Common myeloid progenitor, CD34-positive (primary cell): ENCODE measurements around the gene CRYZ.
A peak's percentile ranks its signal among the peaks of the same experiment; 100 is the strongest.
"Not testable (repeated sequence)": the region's sequence is repeated elsewhere in the genome, so short reads cannot be mapped to it uniquely, and the experiment has no call there.

ENCODE experiments used
- CTCF ChIA-PET: fragments of 350-600 bp; sonication (Branson Sonifier 250); formaldehyde crosslinking; loops from one replicate; lab custom pipeline; 2021; ENCODE audit warnings: antibody characterized with exemption; lab: Charles Lee
- POLR2A ChIA-PET: fragments of 350-600 bp; sonication (Branson Sonifier 250); formaldehyde crosslinking; loops from one replicate; lab custom pipeline; 2021; ENCODE audit warnings: antibody characterized with exemption; lab: Charles Lee
- DNase-seq, 3 donors: peaks; one replicate each; pipeline versions ENCODE4 v3.0.0 to v3.0.0-alpha.2; 2013
- H3K27ac ChIP-seq, 2 experiments: 1 replicate in 1 of 2; 2 replicates in 1 of 2; pipeline ENCODE4 v1.7.0; 2013; ENCODE audit warnings: inconsistent platforms in 2 of 2, low read length in 2 of 2, mild to moderate bottlenecking in 2 of 2, low read depth in 1 of 2, moderate library complexity in 1 of 2; ENCODE audit not compliant: severe bottlenecking in 2 of 2, insufficient read depth in 1 of 2, poor library complexity in 1 of 2
- H3K27me3 ChIP-seq, 5 experiments: replicated peaks in 2 of 5; 1 replicate in 3 of 5; 2 replicates in 2 of 5; pipeline versions ENCODE4 v1.6.1 to v1.7.0; 2013; ENCODE audit warnings: low read length in 4 of 5, mild to moderate bottlenecking in 2 of 5, moderate library complexity in 2 of 5, inconsistent platforms in 1 of 5; ENCODE audit not compliant: insufficient read depth in 5 of 5, control insufficient read depth in 4 of 5
- H3K36me3 ChIP-seq, 4 experiments: 1 replicate in 2 of 4; 2 replicates in 2 of 4; pipeline versions ENCODE4 v1.6.1 to v1.7.0; 2013; ENCODE audit warnings: low read length in 3 of 4, control low read depth in 1 of 4, mild to moderate bottlenecking in 1 of 4; ENCODE audit not compliant: control insufficient read depth in 4 of 4, insufficient read depth in 4 of 4
- H3K4me1 ChIP-seq, 4 experiments: 1 replicate in 3 of 4; 2 replicates in 1 of 4; pipeline versions ENCODE4 v1.6.1 to v1.7.1; 2013; ENCODE audit warnings: low read length in 3 of 4, mild to moderate bottlenecking in 3 of 4, control low read depth in 1 of 4, inconsistent platforms in 1 of 4, moderate library complexity in 1 of 4; ENCODE audit not compliant: control insufficient read depth in 4 of 4, insufficient read depth in 4 of 4; ENCODE audit errors: control extremely low read depth in 1 of 4
- H3K4me3 ChIP-seq, 7 experiments: 1 replicate in 4 of 7; 2 replicates in 3 of 7; pipeline versions ENCODE4 v1.5.1 to v1.7.0; 2013; ENCODE audit warnings: mild to moderate bottlenecking in 7 of 7, low read length in 6 of 7, moderate library complexity in 6 of 7, inconsistent platforms in 2 of 7, low read depth in 2 of 7, control low read depth in 1 of 7; ENCODE audit not compliant: insufficient read depth in 4 of 7, control insufficient read depth in 1 of 7; ENCODE audit errors: extremely low read depth in 1 of 7
- H3K9me3 ChIP-seq, 5 experiments: 1 replicate in 4 of 5; 2 replicates in 1 of 5; pipeline versions ENCODE4 v1.6.1 to v1.7.1; 2013; ENCODE audit warnings: low read length in 4 of 5, mild to moderate bottlenecking in 2 of 5, inconsistent platforms in 1 of 5, low read depth in 1 of 5, moderate library complexity in 1 of 5; ENCODE audit not compliant: control insufficient read depth in 4 of 5, insufficient read depth in 2 of 5; ENCODE audit errors: control extremely low read depth in 1 of 5
- WGBS: methylation state at CpG from one replicate; pipeline ENCODE4 v1.1.5; 2013; ENCODE audit not compliant: insufficient coverage; 5-methylcytosine and 5-hydroxymethylcytosine counted together

Gene CRYZ

DNA sequence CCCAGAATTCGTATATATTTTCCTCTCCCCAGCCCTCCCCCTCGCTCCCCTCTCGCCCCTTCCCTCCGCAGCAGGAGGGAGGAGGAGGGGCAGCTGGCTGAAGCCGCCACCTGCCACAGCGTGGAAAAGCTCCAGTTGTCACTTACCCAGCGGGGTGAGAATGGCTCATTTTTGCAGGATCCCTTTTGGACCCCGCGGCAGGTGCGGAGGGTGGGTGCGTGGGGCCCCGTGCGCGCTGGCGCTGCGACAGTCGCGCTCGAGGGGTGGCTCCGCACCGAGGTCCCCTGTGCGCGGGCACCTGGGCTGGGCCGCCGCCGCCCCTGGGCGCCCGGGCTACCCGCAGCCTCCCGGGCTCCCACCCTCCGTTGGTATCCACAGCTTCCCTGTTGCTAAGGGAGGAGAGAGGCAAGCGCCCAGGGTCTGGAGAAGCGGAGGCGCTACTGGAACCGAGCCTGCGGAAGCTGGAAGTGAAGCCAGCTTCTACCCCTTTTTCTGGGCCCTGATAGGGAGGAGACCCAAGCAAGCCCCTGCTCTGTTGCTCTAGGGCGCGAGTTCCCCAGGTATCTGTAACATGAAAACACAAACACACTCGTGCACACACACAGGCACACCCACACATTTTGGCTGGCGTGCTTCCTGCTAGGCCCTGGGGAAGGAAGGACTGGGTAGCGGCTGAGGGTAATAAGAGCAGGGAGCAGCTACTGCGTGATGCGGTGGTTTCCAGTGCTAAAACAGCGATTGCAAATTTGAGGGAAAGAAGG is 59.3 kb downstream of the CRYZ start, which contains the start of gene ERICH3:
ERICH3 (minus strand) TSS at position 442 of the 761 bp plus-strand sequence; CDS start at position 169, 273 bp downstream.
- ChIA-PET POLR2A (interaction anchor here (0.6 kb wide), 1 partner anchor 21 kb away, joined by 3 read pairs; no protein-coding TSS in a partner anchor), CTCF (interaction anchor here (1.5 kb wide), 1 partner anchor 14 kb away, joined by 4 read pairs; no protein-coding TSS in a partner anchor)
- Histone ChIP-seq H3K4me3 (peak within 1 kb of the TSS; percentile 18 to 81 (median 64)), H3K4me1 (peaks cover 0 to 14% (median 8%) of the 10 kb centered on the region in 4 experiments), H3K9me3 (peaks cover 0 to 8% (median 2%) of the 10 kb centered on the region in 5 experiments), H3K27ac (no peak within 1 kb of the TSS), H3K27me3 (peaks cover 0 to 5% (median 1%) of the 10 kb centered on the region in 5 experiments), H3K36me3 (no peaks in the 10 kb centered on the region)
- WGBS = under 1% methylated on average over 30 of the region's 44 CpGs
- peak; percentile 11 to 57 (median 40) for DNase-seq

DNA sequence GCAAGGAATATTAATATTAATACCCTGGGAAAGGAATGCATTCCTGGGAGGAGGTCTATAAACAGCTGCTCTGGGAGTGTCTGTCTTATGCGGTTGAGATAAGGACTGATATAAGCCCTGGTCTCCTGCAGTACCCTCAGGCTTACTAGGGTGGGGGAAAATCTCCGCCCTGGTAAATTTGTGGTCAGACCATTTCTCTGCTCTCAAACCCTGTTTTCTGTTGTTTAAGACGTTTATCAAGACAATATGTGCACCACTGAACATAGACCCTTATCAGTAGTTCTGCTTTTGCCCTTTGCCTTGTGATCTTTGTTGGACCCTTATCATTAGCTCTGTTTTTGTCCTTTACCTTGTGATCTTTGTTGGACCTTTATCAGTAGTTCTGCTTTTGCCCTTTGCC is 62.0 kb downstream of the CRYZ start:
- WGBS = 77% methylated on average over 2 of the region's 3 CpGs
- CTCF ChIA-PET, POLR2A ChIA-PET: not testable (repeated sequence)

More for the DNA sequence above, 62.0 kb downstream of the CRYZ start:
- not testable (repeated sequence) for H3K36me3 ChIP-seq, H3K9me3 ChIP-seq, H3K27me3 ChIP-seq, H3K27ac ChIP-seq, H3K4me3 ChIP-seq
- peaks cover 0 to 14% (median 8%) of the 10 kb centered on the region in 4 experiments for H3K4me1 ChIP-seq
- DNase-seq = peak in 1 of 3 donors; percentile 31
